SU-DHL-6 (cell line): ENCODE data around the gene EIF3B.

Source experiments
- EZH2phosphoT487 ChIP-seq: fragments of 200-600 bp; sonication (generic), shearing (Covaris generic); conservative IDR thresholded peaks from 2 replicates; pipeline ENCODE4 v1.6.1; 2018; ENCODE audit warnings: mild to moderate bottlenecking, antibody characterized with exemption, low read length, moderate library complexity, mixed read lengths
- TF ChIP-seq, protein P1 (sequence below): fragments of 200-600 bp; sonication (generic); IDR thresholded peaks from one replicate; pipeline ENCODE4 v1.5.1; 2017; ENCODE audit warnings: antibody characterized with exemption, mild to moderate bottlenecking, low read length, moderate library complexity; ENCODE audit not compliant: insufficient read depth, poor library complexity, severe bottlenecking

DNA sequence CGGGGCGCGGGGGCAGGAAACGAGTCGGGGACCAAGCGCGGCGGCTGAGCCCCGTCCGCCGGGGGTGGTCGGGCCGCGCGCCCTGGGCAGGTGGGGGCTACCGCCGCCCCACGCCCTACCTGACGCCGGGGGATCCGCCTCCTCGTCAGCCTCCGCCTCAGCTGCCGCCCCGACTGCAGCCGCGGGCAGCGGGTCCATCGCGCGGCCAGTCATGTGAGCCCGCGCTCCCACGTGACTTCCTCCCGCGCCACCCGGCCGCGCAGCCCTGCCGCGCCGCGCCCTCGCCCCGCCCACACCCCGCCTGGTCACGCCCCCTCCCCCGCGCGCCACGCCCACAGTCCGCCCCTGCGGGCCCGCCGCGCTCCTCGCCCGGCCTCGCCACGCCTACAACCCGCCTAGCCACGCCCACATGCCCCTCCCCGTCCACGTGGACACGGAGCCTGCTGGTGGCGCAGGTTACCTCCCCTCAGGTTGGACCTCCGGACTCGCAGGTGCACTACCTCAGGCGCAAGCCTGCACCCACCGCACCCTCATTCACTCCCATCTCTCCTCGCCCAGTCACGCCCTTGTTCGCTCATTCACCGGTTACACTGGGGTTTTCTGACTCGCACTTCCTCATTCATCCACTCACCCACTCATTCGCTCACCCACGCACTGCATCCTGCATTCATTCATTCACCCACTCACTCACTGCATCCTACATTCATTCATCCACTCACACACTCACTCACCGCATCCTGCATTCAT lies 40.2 kb upstream of the EIF3B start, which contains the start of gene SNX8:
- TF ChIP-seq, protein P1, sequence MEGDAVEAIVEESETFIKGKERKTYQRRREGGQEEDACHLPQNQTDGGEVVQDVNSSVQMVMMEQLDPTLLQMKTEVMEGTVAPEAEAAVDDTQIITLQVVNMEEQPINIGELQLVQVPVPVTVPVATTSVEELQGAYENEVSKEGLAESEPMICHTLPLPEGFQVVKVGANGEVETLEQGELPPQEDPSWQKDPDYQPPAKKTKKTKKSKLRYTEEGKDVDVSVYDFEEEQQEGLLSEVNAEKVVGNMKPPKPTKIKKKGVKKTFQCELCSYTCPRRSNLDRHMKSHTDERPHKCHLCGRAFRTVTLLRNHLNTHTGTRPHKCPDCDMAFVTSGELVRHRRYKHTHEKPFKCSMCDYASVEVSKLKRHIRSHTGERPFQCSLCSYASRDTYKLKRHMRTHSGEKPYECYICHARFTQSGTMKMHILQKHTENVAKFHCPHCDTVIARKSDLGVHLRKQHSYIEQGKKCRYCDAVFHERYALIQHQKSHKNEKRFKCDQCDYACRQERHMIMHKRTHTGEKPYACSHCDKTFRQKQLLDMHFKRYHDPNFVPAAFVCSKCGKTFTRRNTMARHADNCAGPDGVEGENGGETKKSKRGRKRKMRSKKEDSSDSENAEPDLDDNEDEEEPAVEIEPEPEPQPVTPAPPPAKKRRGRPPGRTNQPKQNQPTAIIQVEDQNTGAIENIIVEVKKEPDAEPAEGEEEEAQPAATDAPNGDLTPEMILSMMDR: no peak
- TF ChIP-seq EZH2phosphoT487: no peak
